Measurements from ENCODE around the gene ADGRV1.

The ADGRV1 gene

GRCh38 chr5:91178461-91178860 lies 619.9 kb downstream of the ADGRV1 start:
- Histone ChIP-seq H3K27ac (ENCODE audit: low read depth, low read length) (no peak overlapping the region), H2AFZ (ENCODE audit: low read depth, low read length, severe bottlenecking) (no peak overlapping the region), H3K4me2 (ENCODE audit: low read depth, low read length, poor library complexity, severe bottlenecking) (no peak overlapping the region), H4K20me1 (ENCODE audit: low read depth, low read length) (no peaks in the 10 kb centered on the region), H3K9ac (ENCODE audit: low read length) (no peak overlapping the region), H3K9me2 (replicated peaks; ENCODE audit: insufficient read depth, low read length) (no peaks in the 10 kb centered on the region), H3K4me3 (ENCODE audit: insufficient read depth, low read length, poor library complexity, severe bottlenecking) (no peak overlapping the region), H3K9me3 (ENCODE audit: insufficient read depth, low read length) (no peaks in the 10 kb centered on the region), H3K27me3 (ENCODE audit: low read length) (no peaks in the 10 kb centered on the region), H3K36me3 (ENCODE audit: low read length) (no peaks in the 10 kb centered on the region), H3K79me2 (ENCODE audit: insufficient read depth, low read length) (no peaks in the 10 kb centered on the region), H3F3A (ENCODE audit: insufficient read depth) (no peaks in the 10 kb centered on the region)
- TF ChIP-seq EZH2phosphoT487 (conservative IDR thresholded peaks at IDR 0.05; ENCODE audit: low read length), result no peak
- no peak for TF ChIP-seq CTCF (IDR thresholded peaks at IDR 0.05; ENCODE audit: insufficient read depth, low read length, poor library complexity, severe bottlenecking)

GRCh38 chr5:91179018-91179417 lies 620.4 kb downstream of the ADGRV1 start:
- Histone ChIP-seq H3K36me3 (ENCODE audit: low read length) (no peaks in the 10 kb centered on the region), H4K20me1 (ENCODE audit: low read depth, low read length) (no peaks in the 10 kb centered on the region), H3F3A (ENCODE audit: insufficient read depth) (no peaks in the 10 kb centered on the region), H3K9me3 (ENCODE audit: insufficient read depth, low read length) (no peaks in the 10 kb centered on the region), H2AFZ (ENCODE audit: low read depth, low read length, severe bottlenecking) (no peak overlapping the region), H3K27me3 (ENCODE audit: low read length) (no peaks in the 10 kb centered on the region), H3K4me2 (ENCODE audit: low read depth, low read length, poor library complexity, severe bottlenecking) (no peak overlapping the region), H3K79me2 (ENCODE audit: insufficient read depth, low read length) (no peaks in the 10 kb centered on the region), H3K9me2 (replicated peaks; ENCODE audit: insufficient read depth, low read length) (no peaks in the 10 kb centered on the region), H3K27ac (ENCODE audit: low read depth, low read length) (no peak overlapping the region), H3K9ac (ENCODE audit: low read length) (no peak overlapping the region), H3K4me3 (ENCODE audit: insufficient read depth, low read length, poor library complexity, severe bottlenecking) (no peak overlapping the region)
- no peak for TF ChIP-seq CTCF (IDR thresholded peaks at IDR 0.05; ENCODE audit: insufficient read depth, low read length, poor library complexity, severe bottlenecking)
- no peak for TF ChIP-seq EZH2phosphoT487 (conservative IDR thresholded peaks at IDR 0.05; ENCODE audit: low read length)

GRCh38 chr5:91180506-91180905 lies 621.9 kb downstream of the ADGRV1 start:
- no peaks in the 10 kb centered on the region for H4K20me1 ChIP-seq (ENCODE audit: low read depth, low read length)
- H3K4me3 ChIP-seq (ENCODE audit: insufficient read depth, low read length, poor library complexity, severe bottlenecking), result no peak overlapping the region
- TF ChIP-seq EZH2phosphoT487 (conservative IDR thresholded peaks at IDR 0.05; ENCODE audit: low read length) (no peak), CTCF (IDR thresholded peaks at IDR 0.05; ENCODE audit: insufficient read depth, low read length, poor library complexity, severe bottlenecking) (no peak)
- H3K79me2 ChIP-seq (ENCODE audit: insufficient read depth, low read length), result no peaks in the 10 kb centered on the region
- H3K27ac ChIP-seq (ENCODE audit: low read depth, low read length), result no peak overlapping the region
- no peaks in the 10 kb centered on the region for H3K27me3 ChIP-seq (ENCODE audit: low read length)
- no peaks in the 10 kb centered on the region for H3K9me2 ChIP-seq (replicated peaks; ENCODE audit: insufficient read depth, low read length)
- no peaks in the 10 kb centered on the region for H3F3A ChIP-seq (ENCODE audit: insufficient read depth)
- no peak overlapping the region for H3K9ac ChIP-seq (ENCODE audit: low read length)
- no peaks in the 10 kb centered on the region for H3K36me3 ChIP-seq (ENCODE audit: low read length)
- H3K9me3 ChIP-seq (ENCODE audit: insufficient read depth, low read length), result no peaks in the 10 kb centered on the region
- no peak overlapping the region for H3K4me2 ChIP-seq (ENCODE audit: low read depth, low read length, poor library complexity, severe bottlenecking)
- no peak overlapping the region for H2AFZ ChIP-seq (ENCODE audit: low read depth, low read length, severe bottlenecking)

Measured in SU-DHL-6 (cell line).